Endothelial cell of umbilical vein (primary cell): Measurements from ENCODE around the gene DEPDC7.

Source experiments
- EZH2 ChIP-seq: IDR thresholded peaks from 2 replicates; pipeline ENCODE4 v1.6.1; 2012; ENCODE audit warnings: borderline replicate concordance, low read depth, mild to moderate bottlenecking, moderate library complexity, low read length, inconsistent platforms; ENCODE audit not compliant: severe bottlenecking
- JUN ChIP-seq: IDR thresholded peaks from 2 replicates; pipeline ENCODE4 v1.6.1; 2011; ENCODE audit warnings: borderline replicate concordance, low read depth; ENCODE audit not compliant: insufficient read length, insufficient read depth
- POLR2A ChIP-seq: IDR thresholded peaks from 2 replicates; pipeline ENCODE4 v1.6.1; 2012; ENCODE audit warnings: low read depth, mild to moderate bottlenecking, control low read depth, low read length
- POLR2AphosphoS5 ChIP-seq: IDR thresholded peaks from 2 replicates; pipeline ENCODE4 v1.6.1; 2012; ENCODE audit warnings: low read depth, mild to moderate bottlenecking, control low read depth, low read length, moderate library complexity; ENCODE audit not compliant: insufficient read depth
- TF ChIP-seq, protein P1 (sequence below), 2 donors: IDR thresholded peaks; 1 replicate in 1 of 2; 2 replicates in 1 of 2; pipeline ENCODE4 v1.5.1; 2011; ENCODE audit warnings: low read length in 2 of 2, mild to moderate bottlenecking in 2 of 2, moderate library complexity in 2 of 2, control low read depth in 1 of 2, inconsistent platforms in 1 of 2, low read depth in 1 of 2; ENCODE audit not compliant: insufficient read depth in 1 of 2; ENCODE audit errors: extremely low read depth in 1 of 2

DNA sequence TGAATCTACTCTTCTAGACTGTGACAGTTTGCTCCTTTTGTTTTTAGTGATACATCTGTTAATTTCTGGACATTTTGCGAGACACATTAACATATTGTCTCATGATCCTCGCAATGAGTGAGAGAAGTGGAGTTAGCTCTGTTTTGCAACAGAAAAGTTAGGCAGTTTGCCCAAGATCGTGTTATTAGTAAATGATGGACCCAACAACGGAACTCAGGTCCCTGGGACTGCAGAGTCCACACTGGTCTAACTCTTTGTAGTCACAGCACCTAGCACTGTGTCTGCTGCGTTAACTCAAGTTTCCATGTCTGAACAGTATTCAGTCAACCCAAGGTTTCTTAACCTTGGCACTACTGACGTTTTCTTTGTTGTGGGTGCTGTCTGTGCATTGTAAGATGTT is 3.2 kb downstream of the DEPDC7 start:
- TF ChIP-seq, protein P1, sequence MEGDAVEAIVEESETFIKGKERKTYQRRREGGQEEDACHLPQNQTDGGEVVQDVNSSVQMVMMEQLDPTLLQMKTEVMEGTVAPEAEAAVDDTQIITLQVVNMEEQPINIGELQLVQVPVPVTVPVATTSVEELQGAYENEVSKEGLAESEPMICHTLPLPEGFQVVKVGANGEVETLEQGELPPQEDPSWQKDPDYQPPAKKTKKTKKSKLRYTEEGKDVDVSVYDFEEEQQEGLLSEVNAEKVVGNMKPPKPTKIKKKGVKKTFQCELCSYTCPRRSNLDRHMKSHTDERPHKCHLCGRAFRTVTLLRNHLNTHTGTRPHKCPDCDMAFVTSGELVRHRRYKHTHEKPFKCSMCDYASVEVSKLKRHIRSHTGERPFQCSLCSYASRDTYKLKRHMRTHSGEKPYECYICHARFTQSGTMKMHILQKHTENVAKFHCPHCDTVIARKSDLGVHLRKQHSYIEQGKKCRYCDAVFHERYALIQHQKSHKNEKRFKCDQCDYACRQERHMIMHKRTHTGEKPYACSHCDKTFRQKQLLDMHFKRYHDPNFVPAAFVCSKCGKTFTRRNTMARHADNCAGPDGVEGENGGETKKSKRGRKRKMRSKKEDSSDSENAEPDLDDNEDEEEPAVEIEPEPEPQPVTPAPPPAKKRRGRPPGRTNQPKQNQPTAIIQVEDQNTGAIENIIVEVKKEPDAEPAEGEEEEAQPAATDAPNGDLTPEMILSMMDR (IDR thresholded peaks at IDR 0.05; ENCODE audit: extremely low read depth in 1 of 2, insufficient read depth in 1 of 2, low read depth in 1 of 2, low read length in 2 of 2): no peak
- TF ChIP-seq POLR2A: no peak
- no peak for TF ChIP-seq EZH2
- no peak for TF ChIP-seq POLR2AphosphoS5
- no peak for TF ChIP-seq JUN
